GM21825 (cell line): Measurements from ENCODE around the gene ALPG.
"Not testable (repeated sequence)": the region's sequence is repeated elsewhere in the genome, so short reads cannot be mapped to it uniquely, and the experiment has no call there.

ENCODE experiments used
- ATAC-seq: cut with Tn5 transposase; IDR thresholded peaks from one replicate; pipeline ENCODE4 v1.9.1; 2021; ENCODE audit warnings: mild to moderate bottlenecking, moderate library complexity; ENCODE audit not compliant: unreplicated experiment

ALPG gene

DNA sequence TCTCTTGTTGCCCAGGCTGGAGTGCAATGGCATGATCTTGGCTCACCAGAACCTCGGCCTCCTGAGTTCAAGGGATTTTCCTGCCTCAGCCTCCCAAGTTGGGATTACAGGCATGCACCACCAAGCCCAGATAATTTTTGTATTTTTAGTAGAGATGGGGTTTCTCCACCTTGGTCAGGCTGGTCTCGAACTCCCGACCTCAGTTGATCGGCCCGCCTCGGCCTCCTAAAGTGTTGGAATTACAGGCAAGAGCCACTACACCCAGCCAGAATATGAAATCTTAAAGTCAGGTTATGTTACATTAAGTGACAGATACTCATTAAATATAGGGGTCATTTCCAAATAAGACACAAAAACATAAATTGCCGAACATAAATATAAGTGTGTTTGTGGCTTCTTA lies 12.2 kb upstream of the ALPG start:
- not testable (repeated sequence) for ATAC-seq

DNA sequence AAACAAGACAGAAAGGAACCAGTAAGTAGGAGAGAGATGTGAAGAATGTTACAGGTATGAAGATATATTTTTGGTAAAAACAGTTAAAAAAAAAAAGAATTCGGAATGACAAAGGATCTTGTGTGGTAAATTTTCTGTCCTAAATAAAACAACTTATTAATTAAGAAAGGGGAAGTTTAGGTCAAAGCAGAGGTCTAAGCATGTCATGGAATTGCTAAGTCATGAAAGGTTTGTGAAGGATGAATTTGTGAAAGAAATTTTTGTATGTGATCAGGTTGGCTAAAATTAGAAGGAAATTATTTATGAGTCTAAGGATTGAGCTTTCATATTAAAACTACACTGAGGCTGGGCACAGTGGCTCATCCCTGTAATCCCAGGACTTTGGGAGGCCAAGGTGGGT lies 11.1 kb upstream of the ALPG start:
- ATAC-seq = no peak

DNA sequence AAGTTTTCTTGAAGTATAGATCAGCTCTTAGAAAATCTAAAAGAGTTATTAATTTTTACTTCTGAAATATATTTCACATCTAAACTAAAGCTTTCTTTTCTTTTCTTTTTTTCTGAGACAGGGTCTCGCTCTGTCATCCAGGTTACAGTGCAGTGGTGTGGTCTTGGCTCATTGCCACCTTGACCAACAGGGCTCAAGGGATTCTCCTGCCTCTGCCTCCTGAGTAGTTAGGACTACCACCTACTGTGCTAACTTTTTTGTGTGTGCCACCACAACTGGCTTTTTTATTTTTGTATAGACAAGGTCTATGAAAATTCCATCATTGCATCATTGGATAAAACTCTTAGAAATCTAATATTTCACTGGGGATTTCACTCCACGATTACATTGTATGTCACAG lies 10.0 kb upstream of the ALPG start:
- no peak for ATAC-seq

DNA sequence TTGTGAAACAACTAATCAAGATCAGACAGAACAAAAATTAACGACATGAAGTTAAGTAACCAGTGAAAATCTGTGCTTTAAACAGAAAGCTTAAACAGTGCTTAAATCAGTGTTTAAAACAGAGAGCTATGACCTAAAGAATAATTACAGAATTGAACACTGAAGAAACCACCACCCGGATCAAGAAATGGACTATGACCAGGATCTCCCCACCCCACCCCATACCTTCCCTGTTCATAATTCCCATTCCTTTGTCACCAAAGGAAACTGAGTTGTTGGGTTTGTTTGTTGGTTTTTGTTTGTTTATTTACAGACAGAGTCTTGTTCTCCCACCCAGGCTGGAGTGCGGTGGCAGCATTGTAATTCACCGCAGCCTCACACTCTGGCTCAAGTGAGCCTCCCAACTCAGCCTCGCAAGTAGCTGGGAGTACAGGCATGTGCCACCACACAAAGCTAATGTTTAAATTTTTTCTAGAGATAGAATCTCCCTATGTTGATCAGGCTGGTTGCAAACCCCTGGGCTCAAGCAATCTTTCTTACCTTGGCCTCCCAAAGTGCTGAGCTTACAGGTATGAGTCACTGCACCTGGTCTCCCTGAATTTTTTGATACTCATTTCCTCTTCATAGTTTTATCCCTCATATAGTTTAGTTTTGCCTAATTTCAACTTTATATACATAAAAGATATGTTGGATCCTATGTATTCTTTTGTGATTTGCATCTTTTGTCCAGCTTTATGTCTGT lies 8.2 kb upstream of the ALPG start:
- ATAC-seq = no peak

DNA sequence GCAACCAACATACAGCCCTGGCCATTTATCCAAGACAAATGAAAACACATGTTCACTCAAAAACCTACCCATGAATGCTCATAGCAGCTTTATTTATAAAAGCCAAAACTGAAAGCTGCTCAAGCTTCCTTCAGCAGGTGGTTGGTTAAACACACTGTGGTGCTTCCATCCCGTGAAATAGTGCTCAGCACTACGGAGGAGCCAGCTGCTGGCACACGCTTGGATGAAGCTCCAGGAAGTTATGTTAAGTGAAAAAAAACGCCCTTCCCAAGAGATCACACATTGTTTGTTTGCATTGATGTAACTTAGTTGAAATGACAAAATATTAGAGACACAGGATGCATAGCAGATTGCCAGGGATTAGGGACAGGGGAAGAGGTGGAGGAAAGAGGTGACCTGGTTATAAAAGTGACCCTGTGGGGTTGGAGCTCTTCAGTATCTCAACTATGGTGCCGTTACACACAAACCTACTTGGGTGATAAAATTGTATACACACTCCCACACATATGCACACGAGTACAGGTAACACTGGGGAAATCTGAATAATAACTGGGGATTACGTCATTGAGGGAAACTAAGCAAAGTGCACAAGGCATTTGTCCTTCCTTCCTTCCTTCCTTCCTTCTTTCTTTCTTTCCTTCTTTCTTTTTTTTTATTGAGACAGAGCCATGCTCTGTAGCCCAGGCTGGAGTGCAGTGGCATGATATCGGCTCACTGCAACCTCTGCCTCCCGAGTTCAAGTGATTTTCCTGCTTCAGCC lies 6.2 kb upstream of the ALPG start:
- ATAC-seq = no peak

DNA sequence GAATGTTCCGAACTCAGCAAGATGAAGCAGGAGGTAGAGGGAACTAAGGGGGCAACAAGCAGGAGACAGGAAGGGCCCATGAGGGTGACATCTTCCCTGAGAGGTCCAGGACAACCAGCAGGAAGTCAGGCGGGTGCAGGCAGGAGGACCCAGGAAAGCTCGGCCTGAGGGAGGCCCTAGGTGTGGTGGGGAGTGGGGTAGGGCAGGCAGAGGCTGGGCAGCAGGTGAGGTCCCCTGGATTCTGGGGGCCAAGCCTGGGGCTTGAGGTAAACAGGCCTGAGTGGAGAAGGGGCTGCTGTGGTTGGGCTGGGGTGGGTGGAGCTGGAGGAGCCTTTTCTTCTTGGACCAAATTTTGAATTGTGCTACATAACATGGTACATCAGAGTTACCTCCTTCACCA lies 4.1 kb upstream of the ALPG start:
- ATAC-seq = no peak

DNA sequence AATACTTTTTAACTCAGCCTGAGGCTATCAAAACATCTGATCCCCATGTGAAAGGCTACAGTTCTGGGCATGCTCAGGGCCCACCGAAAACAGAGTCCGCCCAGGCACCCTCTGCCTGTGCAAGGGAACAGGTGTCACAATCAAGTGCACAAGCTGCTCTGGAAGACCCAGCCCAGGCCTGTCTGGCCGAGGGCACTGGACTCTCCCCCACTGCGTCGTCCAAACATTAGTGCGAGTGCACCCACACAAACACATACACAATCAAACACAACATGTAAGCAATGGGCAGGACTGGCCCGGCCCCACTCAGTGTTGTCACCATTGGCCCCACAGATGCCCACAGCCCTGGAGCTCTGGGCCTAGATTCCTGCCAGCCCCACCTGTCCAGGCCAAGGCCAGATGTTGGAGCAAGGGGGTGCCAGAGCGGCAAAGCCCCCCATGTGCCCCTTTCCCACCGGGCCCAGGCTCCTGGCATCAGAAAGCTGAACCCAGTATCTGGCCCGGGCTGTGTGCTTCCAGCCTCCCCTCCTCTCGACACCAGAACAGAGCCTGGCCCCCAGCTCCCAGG lies 617 bp upstream of the ALPG start:
- no peak for ATAC-seq

DNA sequence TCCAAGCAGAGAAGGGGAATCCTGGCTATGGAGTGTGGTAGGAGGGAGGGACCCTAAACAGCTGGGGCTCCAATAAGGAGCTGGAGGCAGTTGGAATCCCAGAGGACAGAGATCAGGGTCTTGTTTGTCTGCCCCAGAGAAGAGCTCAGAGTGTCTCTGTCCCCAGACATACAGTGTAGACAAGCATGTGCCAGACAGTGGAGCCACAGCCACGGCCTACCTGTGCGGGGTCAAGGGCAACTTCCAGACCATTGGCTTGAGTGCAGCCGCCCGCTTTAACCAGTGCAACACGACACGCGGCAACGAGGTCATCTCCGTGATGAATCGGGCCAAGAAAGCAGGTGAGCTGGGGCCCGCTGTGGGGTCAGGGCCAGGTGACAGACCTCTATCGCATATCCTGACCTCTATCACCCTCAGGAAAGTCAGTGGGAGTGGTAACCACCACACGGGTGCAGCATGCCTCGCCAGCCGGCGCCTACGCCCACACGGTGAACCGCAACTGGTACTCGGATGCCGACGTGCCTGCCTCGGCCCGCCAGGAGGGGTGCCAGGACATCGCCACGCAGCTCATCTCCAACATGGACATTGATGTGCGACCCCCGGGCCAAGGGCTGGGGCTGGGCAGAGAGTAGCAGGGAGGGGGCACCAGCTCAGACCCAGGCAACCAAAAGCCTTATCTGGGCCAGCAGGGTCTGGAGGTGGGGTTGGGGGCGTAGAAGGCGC lies 945 bp downstream of the ALPG start:
- not testable (repeated sequence) for ATAC-seq

DNA sequence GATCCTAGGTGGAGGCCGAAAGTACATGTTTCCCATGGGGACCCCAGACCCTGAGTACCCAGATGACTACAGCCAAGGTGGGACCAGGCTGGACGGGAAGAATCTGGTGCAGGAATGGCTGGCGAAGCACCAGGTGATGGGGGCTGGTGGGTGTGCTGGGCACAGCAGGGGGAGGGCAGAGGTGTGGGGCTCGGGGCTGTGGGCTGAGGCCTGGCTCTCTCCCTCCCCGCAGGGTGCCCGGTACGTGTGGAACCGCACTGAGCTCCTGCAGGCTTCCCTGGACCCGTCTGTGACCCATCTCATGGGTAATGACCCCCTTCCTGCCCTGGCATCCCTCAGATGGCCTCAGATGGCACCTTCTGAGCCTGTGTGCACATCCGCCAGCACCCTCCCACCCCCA lies 1.6 kb downstream of the ALPG start:
- ATAC-seq = not testable (repeated sequence)

DNA sequence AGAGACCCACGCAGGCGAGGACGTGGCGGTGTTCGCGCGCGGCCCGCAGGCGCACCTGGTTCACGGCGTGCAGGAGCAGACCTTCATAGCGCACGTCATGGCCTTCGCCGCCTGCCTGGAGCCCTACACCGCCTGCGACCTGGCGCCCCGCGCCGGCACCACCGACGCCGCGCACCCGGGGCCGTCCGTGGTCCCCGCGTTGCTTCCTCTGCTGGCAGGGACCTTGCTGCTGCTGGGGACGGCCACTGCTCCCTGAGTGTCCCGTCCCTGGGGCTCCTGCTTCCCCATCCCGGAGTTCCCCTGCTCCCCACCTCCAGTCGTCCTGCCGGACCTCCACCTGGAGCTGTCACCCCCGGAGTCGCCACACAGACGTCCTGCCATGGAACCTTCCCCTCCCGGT lies 3.0 kb downstream of the ALPG start:
- not testable (repeated sequence) for ATAC-seq

DNA sequence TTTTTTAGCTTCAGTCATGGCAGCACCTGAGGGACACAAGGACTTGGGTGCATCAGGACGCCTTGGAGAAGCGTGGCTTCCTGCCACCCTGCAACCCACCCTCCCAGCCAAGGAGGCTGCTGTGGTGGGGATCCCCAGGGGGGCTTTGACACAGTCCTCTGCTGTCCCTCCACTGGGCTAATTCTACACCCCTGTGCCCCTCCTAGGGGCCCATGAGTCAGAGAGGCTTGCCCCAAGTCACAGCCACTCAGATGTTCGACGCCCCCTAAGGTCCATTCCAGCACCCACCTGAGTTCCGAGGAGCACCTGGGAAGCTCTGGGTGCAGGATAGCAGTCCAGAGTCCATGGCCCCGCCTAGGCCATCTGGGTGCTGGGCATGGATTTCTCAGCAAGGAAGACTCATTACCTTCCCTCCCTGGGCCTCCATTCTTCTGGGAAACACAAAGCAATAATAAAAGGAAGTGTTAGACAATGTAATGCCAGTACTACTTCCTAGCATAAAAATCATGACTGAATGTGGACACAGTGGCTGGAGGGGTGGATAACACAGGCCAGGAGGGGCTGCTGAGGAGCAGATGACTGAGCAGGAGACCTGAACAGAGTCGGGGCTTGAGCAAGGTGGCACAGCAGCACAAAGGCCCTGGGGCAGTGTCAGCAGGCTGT lies 3.7 kb downstream of the ALPG start:
- no peak for ATAC-seq

DNA sequence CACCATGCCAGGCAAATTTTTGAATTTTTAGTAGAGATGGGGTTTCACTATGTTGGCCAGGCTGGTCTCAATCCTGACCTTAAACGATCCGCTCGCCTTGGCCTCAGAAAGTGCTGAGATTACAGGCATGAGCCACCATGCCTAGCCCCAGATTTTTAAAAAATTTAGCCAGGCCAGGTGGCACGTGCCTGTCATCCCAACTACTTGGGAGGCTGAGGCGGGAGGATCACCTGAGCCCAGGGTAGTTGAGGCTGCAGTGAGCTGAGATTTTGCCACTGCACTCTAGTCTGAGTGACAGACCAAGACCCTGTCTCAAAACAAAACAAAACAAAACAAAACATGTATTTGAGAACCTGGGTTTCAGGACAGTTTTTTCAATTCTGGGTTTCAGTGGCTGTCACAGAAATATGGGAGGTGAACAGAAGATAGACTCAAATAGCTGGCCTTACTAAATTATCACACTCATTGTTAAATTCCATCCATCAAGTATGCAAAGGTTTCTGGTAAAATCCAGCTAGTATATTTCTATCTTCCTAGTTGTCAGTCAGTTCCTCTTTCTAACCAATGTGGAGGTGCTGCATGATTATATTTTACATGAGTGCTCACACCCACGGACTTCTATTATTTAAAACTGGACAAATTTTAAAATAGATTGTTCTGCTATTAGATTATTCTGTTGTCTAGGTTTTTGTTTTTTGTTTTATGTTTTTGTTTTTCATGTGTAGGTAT lies 5.4 kb downstream of the ALPG start:
- no peak for ATAC-seq

DNA sequence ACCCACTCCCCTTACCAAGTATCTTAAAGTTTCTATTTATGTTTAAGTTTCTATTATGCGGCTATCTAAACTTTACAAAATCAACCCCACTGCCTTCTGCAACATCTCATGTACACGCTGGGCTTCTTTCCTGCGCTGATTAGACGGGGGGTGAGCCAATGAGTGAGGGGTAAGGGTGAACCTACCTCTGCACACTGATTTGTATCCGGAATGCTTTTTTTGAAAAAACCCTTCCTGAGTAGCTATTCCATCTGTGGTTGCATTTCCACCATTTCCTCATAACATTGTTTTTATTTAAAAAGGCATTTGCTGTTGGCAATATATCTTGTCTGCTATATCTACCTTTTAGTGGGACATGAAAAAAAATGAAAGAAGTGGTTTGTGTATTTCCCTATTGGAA lies 6.3 kb downstream of the ALPG start:
- ATAC-seq = no peak

DNA sequence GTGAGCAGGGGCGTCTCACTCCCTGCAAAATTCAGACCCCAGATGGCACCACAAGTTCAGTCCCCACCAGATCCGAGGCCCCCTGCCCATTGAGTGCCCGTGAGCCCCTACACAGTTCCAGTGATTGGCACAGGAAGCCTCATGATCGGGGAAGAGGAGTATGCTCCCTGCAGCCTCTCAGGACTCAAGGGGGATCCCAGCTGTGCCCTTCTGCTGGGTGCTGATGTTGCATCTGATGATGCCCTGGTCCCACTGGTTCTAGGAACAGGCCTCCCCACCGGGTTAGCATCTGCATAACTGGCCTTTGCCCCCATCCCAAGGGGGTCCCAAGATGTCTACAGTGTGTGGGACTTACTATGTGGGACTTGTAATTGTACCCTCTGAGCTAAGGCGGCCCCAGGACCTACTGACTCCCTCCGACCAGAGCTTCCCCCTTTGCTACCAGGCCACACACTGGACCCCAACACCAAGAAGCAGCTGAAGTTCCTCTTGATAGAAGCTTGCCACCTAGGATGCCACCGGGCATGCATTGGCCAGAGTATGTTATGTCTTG lies 8.6 kb downstream of the ALPG start:
- ATAC-seq = no peak

DNA sequence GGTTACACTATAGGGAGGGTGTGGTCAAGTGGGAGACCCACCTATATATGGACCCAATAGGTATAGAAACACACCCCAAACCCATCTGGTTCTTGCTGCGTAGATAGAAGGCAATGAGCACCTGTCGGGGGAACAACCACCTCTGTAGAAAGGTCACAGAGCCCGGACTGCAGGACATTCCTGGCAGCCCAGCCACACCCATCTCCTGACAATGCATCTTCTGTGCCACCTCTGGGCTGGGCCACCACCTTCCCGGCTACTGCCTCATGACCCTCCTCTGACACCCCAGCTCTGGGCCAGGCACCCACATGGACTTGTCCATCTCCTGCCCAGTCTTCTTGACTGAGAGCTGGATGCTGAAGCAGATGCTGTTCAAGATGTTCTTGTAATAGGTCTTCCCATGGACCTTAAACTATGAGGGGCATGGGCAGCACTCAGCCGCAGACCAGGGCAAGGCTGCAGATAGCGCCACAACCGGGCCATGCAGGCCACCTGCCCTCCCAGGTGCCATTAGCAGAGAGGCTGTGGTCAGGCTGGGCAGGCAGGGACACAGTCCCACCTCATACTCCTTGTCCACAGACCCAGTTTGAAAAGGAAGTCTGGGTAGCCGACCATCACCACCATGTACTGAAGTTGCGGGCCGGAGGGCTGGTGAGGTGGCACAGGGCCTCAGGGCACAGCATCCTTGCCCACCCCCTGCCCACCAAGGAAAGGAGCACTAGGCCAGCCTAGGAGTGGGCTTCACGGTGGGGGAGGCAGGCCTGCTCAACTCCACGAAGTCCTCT lies 9.3 kb downstream of the ALPG start:
- ATAC-seq = no peak

DNA sequence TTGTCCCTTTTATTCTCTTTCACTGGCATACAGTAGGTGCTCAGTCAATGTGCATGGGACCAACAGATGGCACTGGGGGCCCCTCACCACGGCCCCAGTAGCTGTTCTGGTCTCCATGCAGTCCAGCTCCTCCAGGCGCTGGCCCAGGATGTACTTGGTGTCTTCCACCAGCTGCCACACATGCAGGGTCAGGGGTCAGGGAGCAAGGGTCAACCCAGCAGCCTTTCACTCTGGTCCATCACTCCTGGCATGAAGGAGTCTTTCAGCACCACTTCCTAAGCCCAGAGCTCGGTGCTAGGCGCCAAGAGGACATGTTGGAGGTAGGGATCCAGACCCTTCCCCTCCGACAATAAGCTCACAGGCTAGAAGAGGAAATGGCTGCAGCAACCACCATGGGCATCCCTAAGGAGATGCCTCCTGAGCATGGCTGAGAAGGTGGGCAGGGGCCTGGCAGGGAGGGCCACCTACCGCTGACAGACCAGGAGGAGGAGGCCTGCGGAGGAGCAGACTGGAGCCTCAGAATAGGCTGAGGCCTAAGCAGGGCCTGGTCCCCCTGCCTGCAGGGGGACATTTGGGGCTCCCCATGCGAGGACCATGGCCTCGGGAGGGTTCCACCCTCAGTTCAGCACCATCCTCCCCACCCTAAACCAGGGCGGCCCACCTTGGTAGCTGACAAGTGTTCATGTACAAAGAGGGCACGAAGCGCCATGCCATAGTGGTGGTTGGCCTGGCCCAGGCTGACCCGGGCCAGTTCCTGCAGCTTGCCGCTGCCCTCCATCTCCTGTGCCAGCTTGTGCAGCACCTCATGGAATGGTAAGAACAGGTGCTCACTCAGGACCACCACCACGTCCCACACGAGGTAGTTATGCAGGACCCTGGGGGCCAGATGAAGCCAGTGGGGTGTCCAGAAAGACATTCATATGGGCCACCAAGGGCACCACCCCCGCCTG lies 10.2 kb downstream of the ALPG start:
- ATAC-seq = no peak

DNA sequence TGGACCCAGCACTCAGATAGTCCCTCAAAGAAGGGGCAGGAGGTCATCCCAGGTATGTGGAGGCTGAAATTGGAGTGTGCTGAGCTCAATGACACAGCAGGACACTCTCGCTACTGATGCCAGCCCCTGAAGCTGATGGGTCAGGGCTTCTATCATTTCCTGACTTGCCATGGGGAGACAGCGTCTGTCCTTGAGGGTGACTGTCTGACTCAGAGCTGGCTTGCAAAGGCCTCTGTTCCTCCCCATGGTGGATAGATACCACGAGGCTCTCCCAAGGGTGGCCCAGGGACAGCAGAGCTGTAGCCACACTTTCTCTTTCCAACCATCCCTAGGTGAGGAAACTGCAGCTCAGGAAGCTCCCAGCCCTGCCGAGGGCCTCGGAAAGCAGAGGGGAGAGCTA lies 10.8 kb downstream of the ALPG start:
- ATAC-seq = no peak

DNA sequence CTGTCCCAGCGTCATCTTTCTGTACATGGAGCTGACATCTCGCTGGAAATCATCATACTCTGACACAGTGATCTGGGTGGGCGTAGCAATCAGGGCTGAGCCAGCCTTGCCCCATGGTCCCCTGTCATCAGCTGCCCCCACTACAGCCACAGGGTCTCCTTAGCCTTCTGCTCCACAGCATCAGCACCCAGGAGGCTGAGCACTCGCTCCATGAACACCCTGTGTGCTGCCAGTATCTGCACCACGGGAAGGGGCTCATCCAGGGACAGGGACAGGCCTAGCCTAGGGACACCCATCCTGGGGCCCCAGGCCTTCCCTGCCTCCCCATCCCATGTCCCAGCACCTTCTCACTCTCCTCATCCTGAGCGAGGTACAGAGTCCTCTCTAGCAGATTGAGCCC lies 11.4 kb downstream of the ALPG start:
- no peak for ATAC-seq
